ENCODE measurements around the gene UQCRQ.

Gene UQCRQ

DNA sequence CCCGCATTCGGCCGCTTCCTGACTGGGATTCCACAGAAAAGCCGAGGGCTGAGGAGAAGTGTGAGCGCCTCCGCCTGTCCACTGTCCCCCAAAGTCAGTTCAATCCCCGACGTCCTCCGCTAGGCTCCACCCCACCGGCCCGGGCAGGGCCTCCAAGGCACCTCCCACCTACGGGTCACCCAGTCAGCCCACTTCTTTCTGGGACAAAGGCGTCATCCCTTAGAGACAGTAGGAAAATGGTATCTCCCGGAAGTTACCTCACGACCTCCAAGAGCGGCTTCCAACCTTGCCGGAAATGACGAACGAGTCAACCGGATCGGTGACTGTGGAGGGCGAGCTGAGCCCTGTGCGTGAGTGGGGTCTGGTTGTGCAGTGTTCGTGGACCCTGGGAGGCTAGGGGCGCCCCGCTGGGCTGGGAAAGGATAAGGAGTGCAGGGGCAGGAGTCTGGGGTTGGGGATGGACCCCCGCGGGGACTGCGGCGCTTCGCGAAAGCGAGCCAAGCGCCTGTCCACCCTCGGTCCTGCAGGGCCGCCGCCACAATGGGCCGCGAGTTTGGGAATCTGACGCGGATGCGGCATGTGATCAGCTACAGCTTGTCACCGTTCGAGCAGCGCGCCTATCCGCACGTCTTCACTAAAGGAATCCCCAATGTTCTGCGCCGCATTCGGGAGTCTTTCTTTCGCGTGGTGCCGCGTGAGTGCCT, at the start of gene UQCRQ, which contains the start of gene GDF9:
Gene UQCRQ (plus strand): TSS at position 301 of the 704 bp plus-strand sequence. CDS start 240 bp downstream, at position 541.
Gene GDF9 (minus strand): TSS at position 128 of the 704 bp plus-strand sequence. CDS start 1,936 bp downstream, outside the sequence.
- DNase-seq (ENCODE audit: low read depth): peak; percentile 99
- TF ChIP-seq POLR2A (IDR thresholded peaks at IDR 0.05; ENCODE audit: extremely low read depth, insufficient read length) (peak; percentile 93), MYC (IDR thresholded peaks at IDR 0.05; ENCODE audit: low read depth, low read length) (peak; percentile 75)
- TF ChIP-seq, protein P1, sequence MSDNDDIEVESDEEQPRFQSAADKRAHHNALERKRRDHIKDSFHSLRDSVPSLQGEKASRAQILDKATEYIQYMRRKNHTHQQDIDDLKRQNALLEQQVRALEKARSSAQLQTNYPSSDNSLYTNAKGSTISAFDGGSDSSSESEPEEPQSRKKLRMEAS (IDR thresholded peaks at IDR 0.05; ENCODE audit: low read depth, low read length): peak; percentile 53
- TF ChIP-seq, protein P2, sequence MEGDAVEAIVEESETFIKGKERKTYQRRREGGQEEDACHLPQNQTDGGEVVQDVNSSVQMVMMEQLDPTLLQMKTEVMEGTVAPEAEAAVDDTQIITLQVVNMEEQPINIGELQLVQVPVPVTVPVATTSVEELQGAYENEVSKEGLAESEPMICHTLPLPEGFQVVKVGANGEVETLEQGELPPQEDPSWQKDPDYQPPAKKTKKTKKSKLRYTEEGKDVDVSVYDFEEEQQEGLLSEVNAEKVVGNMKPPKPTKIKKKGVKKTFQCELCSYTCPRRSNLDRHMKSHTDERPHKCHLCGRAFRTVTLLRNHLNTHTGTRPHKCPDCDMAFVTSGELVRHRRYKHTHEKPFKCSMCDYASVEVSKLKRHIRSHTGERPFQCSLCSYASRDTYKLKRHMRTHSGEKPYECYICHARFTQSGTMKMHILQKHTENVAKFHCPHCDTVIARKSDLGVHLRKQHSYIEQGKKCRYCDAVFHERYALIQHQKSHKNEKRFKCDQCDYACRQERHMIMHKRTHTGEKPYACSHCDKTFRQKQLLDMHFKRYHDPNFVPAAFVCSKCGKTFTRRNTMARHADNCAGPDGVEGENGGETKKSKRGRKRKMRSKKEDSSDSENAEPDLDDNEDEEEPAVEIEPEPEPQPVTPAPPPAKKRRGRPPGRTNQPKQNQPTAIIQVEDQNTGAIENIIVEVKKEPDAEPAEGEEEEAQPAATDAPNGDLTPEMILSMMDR (IDR thresholded peaks at IDR 0.05; ENCODE audit: low read depth, low read length): peak; percentile 23
- H3K4me3 ChIP-seq (ENCODE audit: low read depth, low read length): peak within 1 kb of the TSS; percentile 94

DNA sequence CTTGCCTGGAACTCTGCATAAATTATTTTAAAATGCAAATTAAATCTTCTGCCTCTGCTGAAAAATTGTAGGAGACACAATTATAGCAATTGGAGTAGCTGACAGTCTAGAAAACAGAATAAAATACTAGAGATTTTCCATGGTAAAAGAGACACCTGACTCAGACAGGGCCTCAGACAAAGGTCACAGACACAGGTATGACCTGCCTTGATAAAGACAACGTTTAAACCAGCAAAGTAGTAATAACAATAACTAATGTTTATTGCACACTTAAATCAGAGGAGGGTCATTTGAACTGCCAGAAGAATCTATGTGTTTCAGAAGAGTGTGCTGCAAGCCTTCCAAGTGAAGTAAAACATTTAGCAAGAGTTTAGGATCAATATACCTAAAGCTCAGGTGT, 49.4 kb upstream of the UQCRQ start:
- no peak overlapping the region for H3K4me3 ChIP-seq (ENCODE audit: low read depth, low read length)
- no peak for TF ChIP-seq POLR2A (IDR thresholded peaks at IDR 0.05; ENCODE audit: extremely low read depth, insufficient read length)
- DNase-seq (ENCODE audit: low read depth): no peak

DNA sequence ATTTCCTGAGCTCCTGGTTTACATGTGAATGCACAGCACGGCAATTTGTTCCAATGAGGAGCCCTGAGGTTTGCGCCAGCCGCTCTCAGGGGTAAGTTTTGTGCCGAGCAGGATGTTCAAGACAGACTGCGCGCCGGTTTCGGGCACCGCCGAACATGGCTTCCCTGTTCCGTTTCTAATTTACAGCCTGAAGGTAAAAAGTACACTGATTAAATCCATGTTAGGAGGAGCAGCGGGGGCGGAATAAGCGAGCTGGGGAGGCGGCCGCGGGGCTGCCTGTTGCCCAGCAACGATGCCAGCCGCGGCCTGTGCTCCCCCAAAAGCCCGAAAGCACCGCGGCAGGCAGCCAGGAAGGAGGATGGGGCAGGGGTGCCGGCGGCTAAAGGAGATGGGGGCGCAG, 47.0 kb upstream of the UQCRQ start:
- no peak for DNase-seq (ENCODE audit: low read depth)
- TF ChIP-seq, protein P1 (IDR thresholded peaks at IDR 0.05; ENCODE audit: low read depth, low read length): no peak
- no peak overlapping the region for H3K4me3 ChIP-seq (ENCODE audit: low read depth, low read length)

DNA sequence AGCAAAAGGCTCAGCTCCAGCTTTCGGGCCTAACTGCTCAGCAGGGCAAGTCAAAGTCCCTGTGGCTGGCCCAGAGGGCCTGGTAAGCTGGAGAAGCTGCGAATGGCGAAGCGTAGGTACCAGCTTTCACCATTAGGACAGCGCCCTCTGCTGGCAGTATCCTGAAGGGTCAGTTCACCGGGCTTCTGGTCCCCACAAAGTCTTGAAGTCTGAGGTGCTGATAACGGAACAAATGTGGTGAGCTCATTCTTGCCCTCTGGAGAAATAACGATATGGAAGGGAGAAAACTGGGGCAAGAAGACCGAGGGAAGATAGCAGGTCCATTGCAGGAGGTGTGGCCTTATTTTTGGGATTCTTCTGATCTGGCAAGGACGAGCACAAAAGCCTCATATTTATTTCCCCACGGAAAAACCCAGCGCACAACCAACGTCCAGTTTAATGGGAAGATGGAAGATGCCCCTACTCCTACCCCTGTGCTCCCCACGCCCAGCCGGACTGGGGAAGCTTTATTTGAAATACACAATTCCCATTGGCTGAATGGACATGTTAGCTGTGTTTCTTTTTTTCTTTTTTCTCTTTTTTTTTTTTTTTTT, 46.2 kb upstream of the UQCRQ start:
- TF ChIP-seq, protein P2 (IDR thresholded peaks at IDR 0.05; ENCODE audit: low read depth, low read length): peak; percentile 75
- TF ChIP-seq, protein P1 (IDR thresholded peaks at IDR 0.05; ENCODE audit: low read depth, low read length): no peak
- TF ChIP-seq MYC (IDR thresholded peaks at IDR 0.05; ENCODE audit: low read depth, low read length) (peak; percentile 7; the same call in 1 of the 2 replicates), POLR2A (IDR thresholded peaks at IDR 0.05; ENCODE audit: extremely low read depth, insufficient read length) (no peak)
- peak; percentile 90 for DNase-seq (ENCODE audit: low read depth)
- no peak overlapping the region for H3K4me3 ChIP-seq (ENCODE audit: low read depth, low read length)

DNA sequence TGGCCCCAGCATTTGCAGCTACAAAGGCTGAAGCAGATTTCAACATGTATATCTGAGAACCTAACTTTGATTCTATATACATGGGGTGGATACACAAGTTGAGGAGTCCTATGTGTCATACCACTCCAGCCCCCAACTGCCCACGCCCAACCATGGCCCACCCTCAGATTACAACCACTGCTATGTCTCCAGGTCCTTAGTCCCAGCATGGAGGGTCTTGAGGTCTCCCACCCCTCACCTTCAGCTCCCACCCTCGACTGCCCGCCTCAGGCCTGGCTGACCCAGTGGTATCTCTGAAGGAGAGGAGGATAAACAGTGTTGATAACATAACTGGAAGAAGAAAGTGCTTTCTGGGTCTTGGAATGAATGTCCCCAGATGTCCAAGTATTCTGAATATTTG, 45.1 kb upstream of the UQCRQ start:
- no peak for DNase-seq (ENCODE audit: low read depth)
- TF ChIP-seq, protein P2 (IDR thresholded peaks at IDR 0.05; ENCODE audit: low read depth, low read length): no peak
- TF ChIP-seq POLR2A (IDR thresholded peaks at IDR 0.05; ENCODE audit: extremely low read depth, insufficient read length): no peak
- TF ChIP-seq MYC (IDR thresholded peaks at IDR 0.05; ENCODE audit: low read depth, low read length): no peak
- TF ChIP-seq, protein P1 (IDR thresholded peaks at IDR 0.05; ENCODE audit: low read depth, low read length): no peak
- H3K4me3 ChIP-seq (ENCODE audit: low read depth, low read length): no peak overlapping the region

DNA sequence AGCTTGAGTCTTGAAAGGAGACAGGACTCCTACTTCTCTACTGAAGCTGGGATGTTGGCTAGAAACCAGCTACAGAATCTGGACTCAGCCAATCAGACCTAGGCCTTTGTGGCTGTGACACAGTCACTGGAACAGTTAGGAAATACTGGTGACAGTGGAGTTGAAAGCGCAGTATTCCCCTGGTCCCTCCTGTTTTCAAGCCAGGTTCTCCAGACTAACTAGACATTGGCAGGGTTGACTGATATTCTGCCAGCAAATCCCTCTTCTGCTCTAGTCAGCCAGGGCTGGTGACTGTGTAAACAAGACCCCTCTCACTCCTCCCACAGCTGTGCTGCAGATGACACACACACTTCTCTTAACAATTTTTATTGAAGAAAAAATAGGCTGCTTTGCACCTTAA, 44.7 kb upstream of the UQCRQ start:
- TF ChIP-seq, protein P2 (IDR thresholded peaks at IDR 0.05; ENCODE audit: low read depth, low read length): no peak
- TF ChIP-seq MYC (IDR thresholded peaks at IDR 0.05; ENCODE audit: low read depth, low read length): no peak
- TF ChIP-seq, protein P1 (IDR thresholded peaks at IDR 0.05; ENCODE audit: low read depth, low read length): no peak
- no peak for TF ChIP-seq POLR2A (IDR thresholded peaks at IDR 0.05; ENCODE audit: extremely low read depth, insufficient read length)
- no peak overlapping the region for H3K4me3 ChIP-seq (ENCODE audit: low read depth, low read length)
- no peak for DNase-seq (ENCODE audit: low read depth)
